GM19372 (cell line): ENCODE results near the gene PARD6B.
"Not testable (repeated sequence)": the region's sequence is repeated elsewhere in the genome, so short reads cannot be mapped to it uniquely, and the experiment has no call there.

ENCODE experiments used
- ATAC-seq: cut with Tn5 transposase; IDR thresholded peaks from one replicate; pipeline ENCODE4 v1.9.1; 2021; ENCODE audit warnings: mild to moderate bottlenecking, low read depth, moderate library complexity; ENCODE audit not compliant: unreplicated experiment

Gene PARD6B

DNA sequence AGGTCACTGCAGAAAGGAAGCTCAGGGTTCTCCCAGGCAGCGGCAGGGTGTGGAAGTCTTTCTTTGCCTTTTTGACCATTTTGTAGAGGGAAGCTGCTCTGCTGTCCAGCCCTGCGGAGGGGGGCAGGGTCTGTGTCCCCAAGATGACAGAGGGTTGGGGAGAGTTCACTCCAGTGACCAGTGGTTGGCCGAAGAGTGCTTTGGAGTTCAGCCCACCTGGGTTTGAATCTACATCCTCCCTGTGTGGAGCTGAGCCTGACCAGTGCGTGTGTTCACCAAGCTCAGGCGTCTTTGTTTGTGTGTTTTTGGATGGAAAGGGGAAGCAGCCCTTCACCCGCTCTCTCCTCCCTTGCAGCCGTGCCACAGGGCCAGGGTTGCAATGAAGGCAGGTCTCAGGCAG is 37.6 kb downstream of the PARD6B start:
- not testable (repeated sequence) for ATAC-seq

DNA sequence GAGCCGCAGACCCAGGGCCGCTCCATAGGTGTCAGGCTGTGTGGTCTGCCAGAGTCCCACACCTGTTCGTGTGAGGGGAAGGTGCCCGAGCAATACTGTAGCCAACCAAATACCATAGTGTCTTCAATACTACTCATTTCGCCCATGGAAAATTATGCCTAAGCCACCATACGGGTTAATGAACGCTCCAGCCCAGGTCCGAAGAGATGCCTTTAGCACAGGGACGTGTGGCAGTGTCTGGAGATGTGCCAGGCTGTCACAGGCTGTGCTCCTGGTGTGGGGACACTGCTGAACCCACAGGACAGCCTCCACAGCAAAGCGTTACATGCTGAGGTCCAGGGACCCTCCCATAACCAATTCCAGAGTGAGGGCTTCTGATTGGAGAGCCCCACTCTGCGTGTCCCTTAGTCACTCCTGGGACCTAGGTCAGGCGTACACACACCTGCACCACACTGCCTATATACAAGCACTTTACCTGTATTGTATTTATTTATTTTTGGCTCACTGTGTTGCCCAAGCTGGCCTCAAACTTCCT is 38.2 kb downstream of the PARD6B start:
- ATAC-seq: not testable (repeated sequence)

DNA sequence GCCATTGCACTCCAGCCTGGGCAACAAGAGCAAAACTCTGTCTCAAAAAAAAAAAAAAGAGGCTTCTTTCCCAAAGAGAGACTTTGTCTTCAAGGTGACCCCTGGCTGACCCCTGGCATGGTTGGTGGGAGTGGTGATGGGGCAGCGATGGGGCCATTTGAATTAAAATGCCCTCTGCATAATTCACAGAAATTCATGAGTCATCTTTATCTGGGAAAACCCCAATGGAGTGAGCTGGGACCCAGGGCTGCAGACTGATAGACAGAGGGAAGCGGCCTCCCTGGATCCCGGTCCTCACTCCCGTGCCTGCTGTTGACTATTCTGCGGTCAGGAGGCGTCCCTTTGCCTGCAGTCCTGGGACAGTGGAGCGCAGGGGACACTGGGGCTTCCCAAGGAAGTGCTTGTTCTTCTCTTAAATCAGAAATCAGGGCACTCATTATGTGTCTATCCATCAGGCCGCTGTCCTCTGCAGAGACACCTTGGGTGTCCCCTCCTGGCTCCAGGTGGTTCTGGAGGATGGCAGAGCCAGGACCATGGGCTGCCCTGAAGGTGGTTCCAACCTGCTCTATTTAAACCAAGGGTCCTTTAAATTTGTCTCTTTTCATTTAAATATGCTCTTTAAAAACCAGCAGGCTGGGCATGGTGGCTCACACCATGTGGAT is 40.2 kb downstream of the PARD6B start:
- not testable (repeated sequence) for ATAC-seq

DNA sequence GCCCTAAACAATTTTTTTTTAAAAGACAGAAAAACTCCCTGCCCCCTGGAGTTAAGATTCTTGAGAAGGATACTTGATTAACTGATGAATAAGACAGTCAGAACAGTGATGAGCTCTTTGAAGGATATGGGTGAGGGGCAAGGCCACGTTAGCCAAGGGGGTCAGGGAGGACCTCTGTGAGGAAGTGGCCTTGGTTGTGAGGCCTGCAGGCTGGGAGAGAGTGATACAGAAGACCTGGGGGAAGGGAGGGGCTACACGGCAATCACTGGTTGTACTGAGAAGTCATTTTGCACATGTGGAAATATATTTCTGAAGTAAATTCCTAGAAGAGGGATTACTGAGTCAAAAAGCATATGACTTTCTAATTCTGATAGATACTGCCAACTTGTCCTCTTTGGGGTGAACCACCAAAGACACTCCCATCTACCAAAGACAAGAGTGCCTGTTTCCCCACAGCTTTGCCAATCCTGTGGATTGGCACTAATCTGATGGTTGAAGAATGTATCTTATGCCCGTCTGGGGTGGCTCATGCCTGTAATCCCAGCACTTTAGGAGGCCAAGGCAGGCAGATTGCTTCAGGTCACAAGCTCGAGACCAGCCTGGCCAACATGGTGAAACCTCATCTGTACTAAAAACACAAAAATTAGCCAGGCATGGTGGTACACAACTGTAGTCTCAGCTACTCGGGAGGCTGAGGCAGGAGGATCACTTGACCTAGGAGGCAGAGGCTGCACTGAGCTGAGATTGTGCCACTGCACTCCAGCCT is 41.2 kb downstream of the PARD6B start:
- ATAC-seq: no peak

DNA sequence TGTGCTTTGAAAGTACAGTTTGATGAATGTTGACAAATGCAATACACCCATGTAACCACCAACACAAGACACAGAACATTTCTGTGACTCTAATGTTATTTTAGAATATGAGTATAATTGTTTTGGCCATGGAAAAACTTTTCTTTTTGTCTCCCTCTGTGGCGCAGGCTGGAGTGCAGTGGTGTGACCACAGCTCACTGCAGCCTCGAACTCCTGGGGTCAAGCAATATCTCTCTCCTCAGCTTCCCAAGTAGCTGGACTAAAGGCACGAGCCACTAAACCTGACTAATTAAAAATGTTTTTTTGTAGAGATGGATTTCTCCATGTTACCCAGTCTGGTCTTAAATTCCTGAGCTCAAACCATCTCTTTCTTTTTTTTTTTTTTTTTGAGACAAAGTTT is 43.1 kb downstream of the PARD6B start:
- ATAC-seq: no peak

DNA sequence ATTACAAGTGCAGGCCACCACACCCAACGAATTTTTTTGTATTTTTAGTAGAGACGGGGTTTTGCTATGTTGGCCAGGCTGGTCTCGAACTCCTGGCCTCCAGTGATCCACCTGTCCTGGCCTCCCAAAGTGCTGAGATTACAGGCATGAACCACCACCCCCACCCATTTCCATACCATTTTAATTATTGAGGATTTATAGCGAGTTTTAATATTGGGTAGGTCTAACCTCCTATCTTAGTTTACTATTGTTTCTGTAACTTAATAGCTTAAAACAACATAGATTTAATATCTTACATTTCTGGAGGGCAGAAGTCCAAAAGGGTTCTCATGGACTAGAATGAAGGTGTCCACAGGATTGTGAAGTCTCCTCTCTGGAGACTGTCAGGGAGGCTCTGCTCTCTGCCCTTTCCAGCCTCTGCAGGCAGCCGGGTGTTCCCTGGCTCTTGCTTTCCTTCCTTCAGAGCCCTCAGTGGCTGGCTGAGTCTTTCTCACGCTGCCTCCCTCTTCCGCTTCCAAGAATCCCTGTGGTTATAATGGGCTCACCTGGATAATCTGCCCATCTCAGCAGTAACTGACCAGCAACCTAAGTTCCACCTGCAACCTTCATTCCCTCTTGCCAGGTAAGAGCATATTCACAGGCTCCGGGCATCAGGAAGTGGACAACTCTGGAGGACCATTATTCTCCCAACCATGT is 44.9 kb downstream of the PARD6B start:
- ATAC-seq: no peak

DNA sequence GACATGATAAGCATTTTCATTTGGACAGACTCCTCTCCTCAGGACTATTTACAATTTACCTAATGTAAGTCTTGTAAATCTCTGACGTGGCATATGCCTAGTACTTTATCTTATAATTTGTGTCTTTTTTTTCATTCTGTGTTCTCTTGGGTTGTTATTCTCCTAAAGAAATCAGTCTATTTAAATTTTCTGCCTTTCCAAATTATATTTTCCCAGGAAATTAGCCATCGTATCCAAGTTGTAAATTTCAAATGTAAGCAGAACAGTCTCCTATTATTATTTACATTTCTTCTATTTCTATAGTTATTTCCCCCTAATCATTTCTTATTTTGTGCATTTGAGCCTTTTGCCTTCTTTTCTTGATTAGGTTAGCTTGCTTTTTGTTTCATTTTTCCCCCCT is 46.0 kb downstream of the PARD6B start:
- ATAC-seq: no peak

DNA sequence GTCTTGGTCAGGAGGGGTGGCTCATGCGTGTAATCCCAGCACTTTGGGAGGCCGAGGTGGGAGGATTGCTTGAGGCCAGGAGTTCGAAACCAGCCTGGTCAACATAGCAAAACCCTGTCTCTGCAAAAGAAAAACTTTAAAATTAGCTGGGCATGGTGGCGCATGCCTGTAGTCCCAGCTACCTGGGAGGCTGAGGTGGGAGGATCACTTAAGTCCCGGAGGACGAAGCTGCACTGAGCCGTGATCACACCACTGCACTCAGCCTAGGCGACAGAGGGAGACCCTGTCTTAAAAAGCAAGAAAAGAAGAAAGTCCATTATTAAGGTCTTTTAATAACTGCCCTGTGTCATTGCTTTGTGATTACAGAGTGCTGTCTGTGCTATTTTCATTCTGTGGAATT is 47.6 kb downstream of the PARD6B start:
- ATAC-seq: not testable (repeated sequence)

DNA sequence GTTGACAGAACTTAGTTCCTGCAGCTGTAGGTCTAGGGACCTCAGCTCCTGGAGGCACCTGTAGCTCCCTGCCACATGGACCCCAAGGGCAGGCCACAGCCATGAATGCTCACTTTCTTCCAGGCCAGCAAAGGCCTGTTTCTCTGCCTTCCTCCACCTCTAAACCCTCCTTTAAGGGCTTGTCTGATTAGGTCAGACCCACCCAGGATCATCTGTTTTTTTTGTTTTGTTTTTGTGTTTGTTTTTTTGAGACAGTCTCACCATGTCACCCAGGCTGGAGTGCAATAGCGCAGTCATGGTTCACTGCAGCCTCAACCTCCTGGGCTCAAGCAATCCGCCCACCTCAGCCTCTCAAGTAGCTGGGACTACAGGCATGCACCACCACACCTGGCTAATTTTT is 52.0 kb downstream of the PARD6B start:
- ATAC-seq: no peak

DNA sequence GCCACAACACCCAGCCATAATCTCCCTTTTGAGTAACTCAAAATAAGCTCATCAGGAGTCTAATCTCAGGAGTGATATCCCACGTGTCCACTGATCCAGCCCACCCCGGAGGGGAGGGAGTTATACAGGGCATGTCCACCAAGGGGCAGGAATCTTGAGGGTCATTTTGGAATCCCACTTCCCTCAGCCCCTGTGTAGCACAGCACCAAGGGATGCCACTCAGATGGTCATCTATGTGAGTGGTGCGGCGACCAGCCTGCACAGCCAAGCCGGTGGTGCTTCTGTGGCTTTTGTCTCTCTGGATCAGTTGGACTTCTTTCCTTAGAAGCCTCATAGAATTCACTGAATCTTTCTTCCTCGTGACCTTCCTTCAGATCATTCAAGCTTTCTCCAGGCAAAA is 52.5 kb downstream of the PARD6B start:
- ATAC-seq: no peak

DNA sequence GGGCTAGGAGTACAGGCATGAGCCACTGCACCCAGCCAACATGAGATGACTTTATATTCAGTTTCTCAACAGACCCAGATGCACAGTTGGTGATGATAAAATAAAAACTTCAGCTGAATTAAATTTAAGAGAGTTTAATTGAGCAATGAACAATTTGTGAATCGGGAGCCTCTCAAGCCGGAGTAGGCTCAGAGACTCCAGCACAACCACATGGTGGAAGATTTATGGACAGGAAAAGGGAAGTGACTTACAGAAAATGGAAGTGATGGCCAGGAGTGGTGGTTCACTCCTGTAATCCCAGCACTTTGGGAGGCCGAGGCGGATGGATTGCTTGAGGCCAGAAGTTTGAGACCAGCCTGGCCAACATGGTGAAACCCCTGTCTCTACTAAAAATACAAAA is 53.1 kb downstream of the PARD6B start:
- ATAC-seq: no peak

DNA sequence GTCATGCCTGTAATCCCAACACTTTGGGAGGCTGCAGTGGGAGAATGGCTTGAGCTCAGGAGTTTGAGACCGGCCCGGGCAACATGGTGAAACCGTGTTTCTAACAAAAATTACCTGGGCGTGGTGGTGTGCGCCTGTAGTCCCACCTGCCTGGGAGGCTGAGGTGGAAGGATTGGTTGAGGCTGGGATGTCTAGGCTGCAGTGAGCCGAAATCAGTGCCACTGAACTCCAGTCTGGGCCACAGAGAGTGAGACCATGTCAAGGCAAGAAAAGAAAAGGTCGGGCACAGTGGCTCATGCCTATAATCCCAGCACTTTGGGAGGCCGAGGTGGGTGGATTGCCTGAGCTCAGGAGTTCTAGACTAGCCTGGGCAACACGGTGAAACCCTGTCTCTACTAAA is 55.3 kb downstream of the PARD6B start:
- no peak for ATAC-seq

DNA sequence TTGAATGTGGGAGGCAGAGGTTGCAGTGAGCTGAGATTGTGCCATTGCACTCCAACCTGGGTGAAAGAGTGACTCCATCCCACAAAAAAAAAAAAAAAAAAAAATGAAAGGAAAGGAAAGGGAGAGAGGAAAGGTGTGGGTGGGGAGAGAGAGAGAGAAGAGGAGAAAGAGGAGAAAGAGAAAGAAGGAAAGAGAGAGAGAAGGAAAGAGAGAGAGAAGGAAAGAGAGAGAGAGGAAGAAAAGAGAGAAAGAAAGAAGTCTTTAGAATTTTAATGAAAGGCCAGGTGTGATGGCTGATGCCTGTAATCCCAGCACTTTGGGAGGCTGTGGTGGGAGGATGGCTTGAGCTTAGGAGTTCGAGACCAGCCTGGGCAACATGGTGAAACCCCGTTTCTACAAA is 55.8 kb downstream of the PARD6B start:
- no peak for ATAC-seq

DNA sequence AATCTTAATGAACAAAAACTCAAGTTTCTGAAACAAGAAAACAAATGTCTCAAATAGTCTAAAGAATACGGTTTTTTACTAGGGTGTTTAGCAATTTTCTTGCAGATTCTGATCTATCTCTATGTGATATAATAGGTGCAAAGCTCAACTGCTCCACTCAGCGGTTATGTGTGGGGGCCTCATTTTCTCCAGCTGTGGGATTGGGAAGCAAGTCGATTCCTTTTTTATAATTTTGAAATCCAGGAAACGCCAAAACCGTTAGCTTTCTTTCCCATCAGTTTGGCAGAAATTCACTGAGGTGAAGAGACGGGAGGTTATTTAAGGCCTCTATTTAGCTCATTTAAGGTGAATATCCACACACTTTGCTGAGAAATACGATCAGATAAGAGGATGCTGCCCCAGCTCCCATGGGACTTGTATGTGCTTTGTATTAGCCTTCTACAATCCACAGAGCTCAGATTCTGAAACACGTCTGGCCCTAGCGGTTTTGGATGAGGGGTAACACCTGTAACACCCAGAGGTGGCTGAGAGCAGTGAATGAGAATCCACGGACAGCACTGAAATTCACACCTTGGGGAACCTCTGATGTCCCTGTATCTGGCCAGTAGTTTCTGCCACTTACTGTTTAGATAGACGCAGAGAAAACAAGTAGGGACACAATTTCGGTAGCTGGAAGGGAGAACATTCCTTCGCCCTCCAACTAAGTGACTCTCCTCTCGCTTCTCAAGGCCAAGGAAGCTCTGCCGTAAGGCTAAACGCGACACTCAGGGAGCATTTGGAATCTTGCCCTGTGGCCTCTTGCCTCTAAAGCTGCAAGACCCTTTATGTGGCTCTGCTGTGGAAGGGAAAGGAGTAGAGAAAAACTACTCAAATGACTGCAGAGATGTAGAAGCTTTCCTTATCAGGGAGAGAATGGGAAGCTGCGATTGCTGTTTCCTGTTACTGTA is 56.9 kb downstream of the PARD6B start:
- no peak for ATAC-seq

DNA sequence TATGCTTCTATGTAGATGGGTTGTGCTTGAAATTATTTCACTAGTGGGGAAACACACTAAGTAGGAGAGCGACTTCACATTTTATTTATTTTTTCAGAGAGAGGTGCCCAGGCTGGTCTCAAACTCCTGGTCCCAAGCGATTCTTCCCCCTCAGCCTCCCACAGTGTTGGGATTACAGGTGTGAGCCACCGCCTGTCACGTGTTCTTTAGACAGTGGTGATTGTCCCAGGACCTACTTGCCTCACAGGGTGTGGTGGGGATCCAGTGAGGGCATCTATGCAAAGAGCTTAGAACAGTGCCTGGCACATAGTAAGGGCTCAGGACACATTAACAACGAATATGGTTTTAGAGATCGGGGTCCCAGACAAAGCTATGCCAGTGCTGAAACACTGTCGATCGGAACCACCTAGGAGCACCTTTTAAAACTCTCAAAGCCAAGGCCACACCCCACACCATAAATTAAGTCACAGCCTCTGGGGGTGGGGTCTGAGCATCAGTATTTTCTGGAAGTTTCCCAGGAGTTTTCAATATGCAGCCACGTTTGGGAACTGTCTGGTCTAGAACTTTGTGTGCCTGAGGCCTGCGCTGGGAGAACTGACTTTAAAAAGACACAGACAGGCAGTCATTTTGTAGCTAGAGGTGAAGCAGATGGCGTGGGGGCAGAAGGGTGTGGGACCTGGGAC is 58.7 kb downstream of the PARD6B start:
- no peak for ATAC-seq

DNA sequence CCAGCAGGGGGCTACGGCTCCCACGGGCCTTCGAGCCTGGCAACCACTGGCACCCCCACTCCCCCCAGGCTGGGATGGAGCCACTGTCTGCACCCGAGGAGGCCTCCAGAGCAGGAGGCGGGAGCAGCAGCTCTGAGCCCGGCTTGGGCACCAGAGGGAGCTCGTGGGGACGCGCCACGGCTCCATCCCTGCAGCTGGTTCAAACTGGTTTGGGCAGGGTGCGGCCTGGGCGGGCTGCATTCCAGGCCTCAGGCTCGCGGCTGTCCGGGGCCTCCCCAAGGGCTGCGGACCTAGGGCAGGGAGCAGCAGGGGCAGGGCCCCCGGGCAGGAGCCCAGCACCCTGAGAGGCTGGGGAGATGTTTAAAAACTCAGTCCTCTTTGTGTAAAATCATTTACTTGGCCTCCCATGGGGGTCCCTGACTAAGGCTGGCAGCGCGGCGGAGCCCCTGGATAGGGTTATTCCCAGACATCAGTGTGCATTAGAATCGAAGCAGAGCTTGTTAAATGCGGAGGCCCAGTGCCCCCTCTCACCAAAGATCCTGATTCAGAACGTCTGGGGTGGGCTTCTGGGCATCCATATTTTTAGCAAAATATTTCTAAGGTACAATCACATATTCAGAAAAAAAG is 59.4 kb downstream of the PARD6B start:
- peak; percentile 49 for ATAC-seq

DNA sequence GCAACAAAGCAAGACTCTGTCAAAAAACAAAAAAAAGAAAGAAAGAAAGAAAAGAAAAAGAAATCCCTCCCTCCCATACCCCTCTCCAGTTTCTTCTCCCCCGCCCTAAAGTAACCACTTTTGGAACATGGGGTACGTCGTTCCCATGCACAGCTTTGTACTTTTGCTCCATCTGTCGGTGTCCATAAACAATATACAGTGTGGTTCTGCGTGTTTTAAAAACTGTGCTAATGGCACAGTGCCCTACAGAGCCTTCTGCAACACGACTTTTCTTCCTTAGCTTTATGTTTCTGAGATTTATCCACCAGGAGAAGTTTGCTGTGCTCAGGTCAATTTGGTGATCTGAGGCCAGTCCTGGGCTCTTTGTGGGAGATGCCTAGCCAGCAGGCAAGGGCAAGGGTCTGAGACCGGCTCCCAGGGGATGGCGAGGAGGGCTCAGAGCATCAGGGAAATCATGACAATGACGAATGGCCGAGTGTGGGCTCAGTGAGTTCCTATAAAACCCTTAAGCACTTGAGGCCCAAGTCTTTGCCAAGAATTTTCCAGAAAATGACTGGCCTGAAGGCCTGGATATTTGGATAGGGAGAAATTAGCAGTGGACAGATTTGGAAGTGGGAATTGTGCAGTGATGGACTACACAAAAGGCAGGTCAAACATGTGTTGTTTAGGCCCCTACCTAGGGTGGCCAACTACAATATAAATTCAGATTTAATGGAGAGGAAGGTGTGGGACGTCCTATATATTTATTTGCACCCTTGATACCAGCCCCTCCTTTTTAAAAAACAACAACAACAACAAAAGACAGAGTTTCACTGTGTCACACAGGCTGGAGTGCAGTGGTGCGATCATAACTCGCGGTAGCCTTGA is 61.6 kb downstream of the PARD6B start:
- ATAC-seq: no peak

DNA sequence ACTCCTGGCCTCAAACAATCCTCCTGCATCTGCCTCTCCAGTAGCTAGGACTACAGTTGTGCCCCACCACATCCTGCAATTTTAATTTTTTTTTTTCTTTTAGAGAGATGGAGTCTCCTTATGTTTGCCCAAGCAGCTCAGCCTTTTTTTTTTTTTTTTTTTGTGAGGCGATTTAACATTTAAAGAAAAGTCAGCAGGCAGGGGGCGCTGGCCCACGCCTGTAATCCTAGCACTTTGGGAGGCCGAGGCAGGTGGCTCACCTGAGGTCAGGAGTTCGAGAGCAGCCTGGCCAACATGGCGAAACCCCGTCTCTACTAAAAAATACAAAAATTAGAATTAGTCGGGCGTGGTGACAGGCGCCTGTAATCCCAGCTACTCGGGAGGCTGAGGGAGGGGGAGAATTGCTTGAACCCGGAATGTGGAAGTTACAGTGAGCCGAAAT is 62.2 kb downstream of the PARD6B start:
- not testable (repeated sequence) for ATAC-seq
